ENCODE results near the gene BCAT1.
"Not testable (repeated sequence)": the region's sequence is repeated elsewhere in the genome, so short reads cannot be mapped to it uniquely, and the experiment has no call there.

- not testable (repeated sequence) for TF ChIP-seq CTCF, POLR2A (IDR thresholded peaks at IDR 0.05)
These were observed 38.7 kb downstream of the BCAT1 start for GRCh38 chr12:24910192-24910591.

All from Peyer's patch (tissue), 4 donors.